ENCODE results near the gene EPHX1. TPM values are rescaled to one million over a fixed set of nuclear protein-coding genes. Genes with fewer than 3 reads are reported as not detected.
"Not testable (repeated sequence)": the region's sequence is repeated elsewhere in the genome, so short reads cannot be mapped to it uniquely, and the experiment has no call there.

Gene EPHX1
- total RNA-seq, 1 donor from 2014 or later: 3.9 TPM

GRCh38 chr1:225835856-225836255, 25.9 kb downstream of the EPHX1 start:
- H3K36me3 ChIP-seq (ENCODE audit: control insufficient read depth, insufficient read depth, low read length): peaks cover 15% of the 10 kb centered on the region
- no peak for TF ChIP-seq CTCF (IDR thresholded peaks at IDR 0.05; ENCODE audit: insufficient read depth, low read length, severe bottlenecking)
- DNase-seq (ENCODE audit: low read depth): no peak
- H3K4me3 ChIP-seq (ENCODE audit: low read depth, low read length): no peak overlapping the region
- H3K27me3 ChIP-seq (ENCODE audit: control insufficient read depth, insufficient read depth, low read length): no peaks in the 10 kb centered on the region
- FAIRE-seq: no peak

- H3K4me3 ChIP-seq (ENCODE audit: low read depth, low read length); FAIRE-seq; DNase-seq (ENCODE audit: low read depth); H3K27me3 ChIP-seq (ENCODE audit: control insufficient read depth, insufficient read depth, low read length): not testable (repeated sequence)
- peaks cover 15% of the 10 kb centered on the region for H3K36me3 ChIP-seq (ENCODE audit: control insufficient read depth, insufficient read depth, low read length)
Observed at GRCh38 chr1:225836296-225836695, 26.4 kb downstream of the EPHX1 start.

- no peak overlapping the region for H3K4me3 ChIP-seq (ENCODE audit: low read depth, low read length)
- DNase-seq (ENCODE audit: low read depth) (no peak), FAIRE-seq (no peak)
- H3K36me3 ChIP-seq (ENCODE audit: control insufficient read depth, insufficient read depth, low read length): peaks cover 7% of the 10 kb centered on the region
- H3K27me3 ChIP-seq (ENCODE audit: control insufficient read depth, insufficient read depth, low read length): no peaks in the 10 kb centered on the region
- no peak for TF ChIP-seq CTCF (IDR thresholded peaks at IDR 0.05; ENCODE audit: insufficient read depth, low read length, severe bottlenecking)
Observed at GRCh38 chr1:225838793-225839192, 28.9 kb downstream of the EPHX1 start.

- Histone ChIP-seq H3K4me3 (ENCODE audit: low read depth, low read length) (no peak overlapping the region), H3K36me3 (ENCODE audit: control insufficient read depth, insufficient read depth, low read length) (peaks cover 8% of the 10 kb centered on the region), H3K27me3 (ENCODE audit: control insufficient read depth, insufficient read depth, low read length) (no peaks in the 10 kb centered on the region)
- no peak for TF ChIP-seq CTCF (IDR thresholded peaks at IDR 0.05; ENCODE audit: insufficient read depth, low read length, severe bottlenecking)
- no peak for DNase-seq (ENCODE audit: low read depth)
- no peak for FAIRE-seq
Observed at GRCh38 chr1:225840223-225840610, 30.3 kb downstream of the EPHX1 start.

- FAIRE-seq: no peak
- Histone ChIP-seq H3K4me3 (ENCODE audit: low read depth, low read length) (no peak overlapping the region), H3K36me3 (ENCODE audit: control insufficient read depth, insufficient read depth, low read length) (peaks cover 8% of the 10 kb centered on the region), H3K27me3 (ENCODE audit: control insufficient read depth, insufficient read depth, low read length) (no peaks in the 10 kb centered on the region)
- TF ChIP-seq CTCF (IDR thresholded peaks at IDR 0.05; ENCODE audit: insufficient read depth, low read length, severe bottlenecking): no peak
- no peak for DNase-seq (ENCODE audit: low read depth)
Observed at GRCh38 chr1:225840713-225841112, 30.8 kb downstream of the EPHX1 start.

GRCh38 chr1:225842074-225842473, 32.1 kb downstream of the EPHX1 start:
- no peak for TF ChIP-seq CTCF (IDR thresholded peaks at IDR 0.05; ENCODE audit: insufficient read depth, low read length, severe bottlenecking)
- no peak for DNase-seq (ENCODE audit: low read depth)
- Histone ChIP-seq H3K36me3 (ENCODE audit: control insufficient read depth, insufficient read depth, low read length) (peaks cover 10% of the 10 kb centered on the region), H3K27me3 (ENCODE audit: control insufficient read depth, insufficient read depth, low read length) (no peaks in the 10 kb centered on the region), H3K4me3 (ENCODE audit: low read depth, low read length) (no peak overlapping the region)
- no peak for FAIRE-seq

Data from bronchial epithelial cell (primary cell).